HFF-Myc (cell line): ENCODE measurements around the gene PSAP.
A peak's percentile ranks its signal among the peaks of the same experiment; 100 is the strongest.

Experiments used
- DNase-seq: peaks from one replicate; pipeline ENCODE4 v3.0.0-alpha.2; 2011; ENCODE audit warnings: low read depth; ENCODE audit errors: extremely low read depth
- H3K4me3 ChIP-seq: replicated peaks from 2 replicates; pipeline ENCODE4 v1.5.1; 2011; ENCODE audit warnings: low read depth, mild to moderate bottlenecking, control low read depth, low read length
- TF ChIP-seq, protein P1 (sequence below): IDR thresholded peaks from 2 replicates; pipeline ENCODE4 v1.5.1; 2012; ENCODE audit warnings: mild to moderate bottlenecking, low read depth, low read length, control low read depth; ENCODE audit errors: missing control alignments

Gene PSAP

DNA sequence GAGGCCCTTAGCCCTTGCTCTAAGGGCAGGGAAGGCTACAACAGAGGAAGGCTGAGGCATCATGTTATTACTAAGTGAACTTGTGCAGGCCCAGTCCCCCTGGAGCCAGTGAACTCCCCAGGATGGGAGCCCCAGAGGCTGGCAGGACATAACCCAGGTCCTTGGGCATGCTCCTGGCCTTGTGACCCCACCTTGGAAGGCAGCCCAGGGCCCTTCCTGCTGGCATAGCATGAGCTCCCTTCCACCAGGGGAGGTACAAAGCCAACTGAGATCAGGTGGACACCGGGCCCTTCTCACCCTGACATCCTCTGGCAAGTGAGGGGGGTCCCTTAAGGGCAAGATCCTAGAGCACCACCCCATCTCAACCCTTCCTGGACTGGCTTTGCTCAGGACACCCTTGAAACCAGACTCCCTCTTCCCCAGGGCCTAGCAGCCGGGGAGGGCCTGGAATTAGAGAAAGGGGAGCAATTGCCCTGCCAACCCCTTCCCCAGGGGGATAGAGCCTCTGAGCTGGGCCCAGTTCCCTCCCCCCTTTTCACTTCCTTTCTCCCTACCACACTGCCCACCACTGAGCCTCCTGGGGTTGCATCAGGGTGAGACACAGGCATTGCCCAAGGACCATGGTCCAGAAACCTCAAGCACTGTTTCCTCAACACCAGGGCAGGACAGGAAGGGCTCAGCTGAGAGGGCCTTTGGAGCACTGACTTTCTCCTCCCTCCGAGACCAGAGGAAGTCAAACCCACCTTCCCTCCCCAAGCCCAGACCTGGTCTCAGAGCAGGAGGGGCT is 75.9 kb downstream of the PSAP start:
- no peak for DNase-seq
- TF ChIP-seq, protein P1, sequence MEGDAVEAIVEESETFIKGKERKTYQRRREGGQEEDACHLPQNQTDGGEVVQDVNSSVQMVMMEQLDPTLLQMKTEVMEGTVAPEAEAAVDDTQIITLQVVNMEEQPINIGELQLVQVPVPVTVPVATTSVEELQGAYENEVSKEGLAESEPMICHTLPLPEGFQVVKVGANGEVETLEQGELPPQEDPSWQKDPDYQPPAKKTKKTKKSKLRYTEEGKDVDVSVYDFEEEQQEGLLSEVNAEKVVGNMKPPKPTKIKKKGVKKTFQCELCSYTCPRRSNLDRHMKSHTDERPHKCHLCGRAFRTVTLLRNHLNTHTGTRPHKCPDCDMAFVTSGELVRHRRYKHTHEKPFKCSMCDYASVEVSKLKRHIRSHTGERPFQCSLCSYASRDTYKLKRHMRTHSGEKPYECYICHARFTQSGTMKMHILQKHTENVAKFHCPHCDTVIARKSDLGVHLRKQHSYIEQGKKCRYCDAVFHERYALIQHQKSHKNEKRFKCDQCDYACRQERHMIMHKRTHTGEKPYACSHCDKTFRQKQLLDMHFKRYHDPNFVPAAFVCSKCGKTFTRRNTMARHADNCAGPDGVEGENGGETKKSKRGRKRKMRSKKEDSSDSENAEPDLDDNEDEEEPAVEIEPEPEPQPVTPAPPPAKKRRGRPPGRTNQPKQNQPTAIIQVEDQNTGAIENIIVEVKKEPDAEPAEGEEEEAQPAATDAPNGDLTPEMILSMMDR = no peak
- H3K4me3 ChIP-seq = no peak overlapping the region

DNA sequence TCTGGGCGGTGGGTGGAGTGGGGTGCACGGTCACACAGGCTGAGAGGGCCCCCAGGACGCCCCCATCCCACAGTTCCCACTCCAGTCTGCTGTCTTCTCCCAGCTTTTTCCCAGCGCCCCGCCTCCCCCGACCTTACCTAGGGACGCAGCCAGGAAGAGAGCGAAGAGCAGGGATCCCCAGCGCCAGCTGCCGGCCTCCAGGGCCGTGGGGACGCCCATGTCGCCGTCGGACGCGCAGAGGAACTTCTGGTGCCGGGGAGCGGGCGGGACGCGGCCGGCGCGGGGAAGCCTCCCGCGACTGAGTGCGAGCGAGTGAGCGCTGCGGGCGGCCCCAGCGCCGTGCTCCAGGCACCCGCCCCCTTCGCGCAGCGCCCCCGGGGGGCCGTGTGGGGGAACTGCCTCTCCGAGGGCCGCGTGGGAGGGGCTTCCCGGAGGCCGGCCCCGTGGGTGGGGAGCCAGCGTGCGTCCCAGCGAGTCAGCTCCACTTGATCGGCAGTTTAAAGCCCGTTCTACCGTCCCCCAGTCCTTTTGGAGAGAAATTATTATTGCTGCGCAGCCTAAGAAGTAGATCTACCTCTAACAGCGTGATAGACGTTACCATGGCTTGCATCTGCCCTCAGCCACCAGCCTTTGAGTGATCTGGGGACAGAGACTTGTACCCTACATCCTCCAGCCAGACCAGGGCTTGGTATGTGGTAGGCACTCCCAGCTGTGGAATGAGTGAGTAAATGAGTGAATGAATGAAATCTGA is 77.7 kb downstream of the PSAP start, which contains the start of gene VSIR:
Gene VSIR, minus strand, starts transcription at position 300 of the 751 bp plus-strand sequence. Its CDS starts 81 bp downstream, at position 219.
- no peak for DNase-seq
- TF ChIP-seq, protein P1 = peak; percentile 78
- peak within 1 kb of the TSS; percentile 51 for H3K4me3 ChIP-seq

DNA sequence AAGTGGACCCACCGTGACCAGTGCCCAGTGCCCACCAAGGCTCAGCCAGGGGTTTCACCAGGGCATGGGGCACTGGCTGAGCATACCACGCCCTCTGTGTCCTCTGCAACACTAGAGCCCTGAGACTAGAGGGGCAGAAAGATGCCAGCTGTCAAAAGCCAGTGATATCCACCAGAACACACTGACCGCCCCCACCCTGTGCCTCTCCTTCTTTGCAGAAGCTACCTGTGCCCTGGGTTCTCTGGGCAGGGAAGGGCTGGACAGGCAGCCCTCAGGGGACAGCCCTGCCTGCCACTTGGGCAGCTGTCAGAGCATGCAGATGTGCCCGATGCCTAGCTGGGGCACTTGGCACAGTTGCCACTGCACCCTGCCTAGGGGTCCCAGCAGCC is 78.2 kb downstream of the PSAP start:
- TF ChIP-seq, protein P1 = no peak
- DNase-seq = no peak
- H3K4me3 ChIP-seq = peak overlapping the region; percentile 51

DNA sequence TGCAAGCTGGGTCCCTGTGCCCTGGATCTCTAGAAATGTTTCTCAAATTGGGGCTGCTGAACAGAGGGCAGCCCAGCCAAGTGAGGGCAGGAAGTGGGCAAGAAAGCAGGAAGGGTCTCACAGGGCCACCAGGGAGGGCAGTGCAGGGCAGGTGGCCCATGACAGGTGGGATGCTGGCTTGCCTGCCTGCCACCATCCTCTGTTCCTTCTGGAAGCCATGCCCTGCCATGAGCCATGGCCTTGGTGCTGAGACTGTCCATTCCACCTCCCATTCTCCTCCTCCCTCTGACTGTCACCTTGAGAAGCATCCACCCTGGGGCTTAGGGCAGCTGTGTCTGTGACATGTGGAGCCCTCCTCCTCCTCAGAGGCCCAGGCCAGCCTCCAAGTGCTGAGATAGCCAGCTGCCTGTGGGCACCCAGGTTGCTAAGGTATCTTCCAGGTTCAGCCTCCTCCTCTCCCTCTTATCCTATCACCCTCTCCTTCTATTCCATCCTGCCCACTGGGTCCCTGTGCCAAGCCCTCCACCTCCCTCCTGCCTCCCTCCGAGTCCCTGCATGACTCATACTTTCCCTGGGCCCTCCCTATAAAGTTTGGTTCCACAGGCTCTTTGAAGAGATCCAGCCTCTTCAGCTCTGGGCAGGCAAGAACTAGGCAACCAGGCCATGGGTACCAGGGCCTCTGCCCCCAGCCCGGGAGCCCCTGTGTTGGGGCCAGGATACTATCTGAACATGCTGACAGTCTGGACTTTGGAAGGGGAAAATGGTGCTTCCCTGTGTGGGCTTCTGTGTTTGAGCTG is 79.0 kb downstream of the PSAP start:
- peak overlapping the region; percentile 51 for H3K4me3 ChIP-seq
- DNase-seq = no peak
- TF ChIP-seq, protein P1 = no peak

DNA sequence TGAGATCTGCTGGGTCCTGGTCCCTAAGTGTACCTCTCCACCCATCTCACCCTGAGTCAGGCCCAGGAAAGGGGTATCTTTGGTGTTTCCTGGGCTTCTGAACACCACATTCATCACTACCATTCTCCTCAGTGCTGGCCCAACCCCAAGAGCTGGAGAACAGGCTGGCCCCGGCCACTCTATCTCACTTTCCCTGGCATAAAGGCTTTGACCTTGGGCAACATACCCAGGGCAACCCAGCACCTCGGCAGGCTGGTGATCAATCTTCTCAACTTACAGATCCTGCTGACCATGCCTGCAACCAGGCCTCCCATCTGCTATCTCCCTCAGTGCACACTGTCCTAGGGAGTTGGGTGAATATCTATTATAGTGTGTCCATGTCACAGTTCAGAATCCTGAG is 79.8 kb downstream of the PSAP start:
- H3K4me3 ChIP-seq = no peak overlapping the region
- TF ChIP-seq, protein P1 = no peak
- DNase-seq = no peak

DNA sequence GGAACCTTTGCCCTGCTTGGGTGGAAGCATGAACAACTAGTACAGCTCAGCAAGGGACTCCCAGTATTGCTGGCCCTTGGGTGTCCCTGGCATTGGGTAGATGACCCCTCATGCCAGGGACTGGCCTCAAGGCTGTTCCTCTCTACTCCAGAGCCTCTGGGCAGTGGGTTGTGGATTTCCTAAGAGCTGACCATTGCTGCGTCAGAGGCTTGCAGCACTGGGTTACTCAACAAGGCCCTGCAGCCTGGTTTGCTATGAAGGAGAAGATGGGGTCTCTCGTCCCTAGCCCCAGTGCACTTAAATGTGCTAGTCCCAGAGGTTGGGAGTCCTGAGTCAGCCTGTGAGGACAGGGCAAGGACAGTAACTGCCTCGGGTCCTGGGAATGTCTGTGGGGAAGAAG is 80.3 kb downstream of the PSAP start:
- TF ChIP-seq, protein P1 = no peak
- DNase-seq = no peak
- H3K4me3 ChIP-seq = no peak overlapping the region
